Suppressor macrophage treated with lipopolysaccharide for 1 hour (primary cell): ENCODE results near the gene PSMG1.
"Not testable (repeated sequence)": the region's sequence is repeated elsewhere in the genome, so short reads cannot be mapped to it uniquely, and the experiment has no call there.

Source experiments
- DNase-seq, 3 donors: peaks; one replicate each; pipeline ENCODE4 v3.0.0-alpha.2; 2020 to 2022

The PSMG1 gene, protein sequence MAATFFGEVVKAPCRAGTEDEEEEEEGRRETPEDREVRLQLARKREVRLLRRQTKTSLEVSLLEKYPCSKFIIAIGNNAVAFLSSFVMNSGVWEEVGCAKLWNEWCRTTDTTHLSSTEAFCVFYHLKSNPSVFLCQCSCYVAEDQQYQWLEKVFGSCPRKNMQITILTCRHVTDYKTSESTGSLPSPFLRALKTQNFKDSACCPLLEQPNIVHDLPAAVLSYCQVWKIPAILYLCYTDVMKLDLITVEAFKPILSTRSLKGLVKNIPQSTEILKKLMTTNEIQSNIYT

GRCh38 chr21:39183272-39184049, at the start of gene PSMG1:
Gene PSMG1 (minus strand): TSS chr21:39183451. CDS start chr21:39183385, 66 bp downstream.
- peak; percentile 97 to 99 (median 99) for DNase-seq

GRCh38 chr21:39232861-39233291, 49.6 kb upstream of the PSMG1 start:
- DNase-seq: peak; percentile 30 to 58 (median 50)

- DNase-seq: no peak
Measured at GRCh38 chr21:39224930-39225329, 41.7 kb upstream of the PSMG1 start.

DNA sequence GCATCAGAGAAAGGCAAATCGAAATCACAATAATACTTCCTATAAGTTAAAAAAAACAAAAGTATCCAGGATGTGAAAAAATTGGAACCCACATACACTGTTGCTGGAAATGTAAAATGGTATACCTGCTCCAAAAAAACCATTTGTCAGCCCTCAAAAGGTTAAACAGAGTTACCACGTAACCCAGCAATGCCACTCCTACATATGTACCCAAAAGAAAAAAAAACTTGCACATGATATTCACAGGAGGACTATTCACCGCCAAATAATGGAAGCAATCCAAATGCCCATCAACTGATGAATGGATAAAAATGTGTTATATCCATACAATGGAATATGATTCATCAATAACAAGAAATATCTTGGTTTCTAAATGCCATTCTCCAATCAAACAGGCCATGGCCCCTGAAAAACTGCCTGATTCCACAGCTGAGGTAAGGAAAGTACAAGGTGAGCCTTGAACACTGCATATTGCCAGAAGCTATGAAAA, 38.8 kb upstream of the PSMG1 start:
- DNase-seq: no peak

- no peak for DNase-seq
Measured at GRCh38 chr21:39221282-39221996, 38.2 kb upstream of the PSMG1 start.

GRCh38 chr21:39220875-39221274, 37.6 kb upstream of the PSMG1 start:
- not testable (repeated sequence) for DNase-seq

DNA sequence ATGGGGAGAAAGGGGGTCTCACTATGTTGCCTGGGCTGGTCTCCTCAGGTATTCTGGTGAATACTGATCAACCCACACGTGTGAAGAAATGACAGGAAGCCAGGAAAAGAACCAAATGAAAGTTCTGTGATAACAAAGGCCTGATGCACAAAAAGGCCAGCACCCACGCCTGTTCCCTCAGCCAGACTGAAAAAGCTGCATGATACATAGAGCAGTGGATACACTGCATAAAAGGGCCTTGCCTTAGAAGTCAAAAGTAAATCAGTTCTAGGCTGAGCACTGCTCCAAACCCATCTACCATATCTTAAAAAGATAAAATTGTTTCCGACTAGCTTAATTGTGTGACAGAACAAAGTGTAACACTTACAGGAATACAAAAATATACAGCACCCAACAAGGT, 36.9 kb upstream of the PSMG1 start:
- no peak for DNase-seq

DNA sequence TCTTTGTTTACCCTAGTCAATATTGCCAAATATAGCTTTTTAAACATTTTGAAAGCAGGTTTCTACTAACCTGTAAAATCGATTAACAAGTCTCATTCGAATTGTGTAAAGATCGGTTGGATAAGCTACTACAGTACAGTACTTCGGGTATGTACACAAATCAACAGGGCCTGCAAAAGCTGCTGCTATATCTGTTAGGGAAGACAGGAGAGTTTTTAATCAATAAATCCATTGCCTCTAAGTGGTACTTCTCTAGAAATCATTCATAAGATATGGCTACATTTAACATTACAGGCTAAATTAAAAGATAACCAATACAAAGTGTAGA, 34.8 kb upstream of the PSMG1 start:
- no peak for DNase-seq

GRCh38 chr21:39217356-39218081, 34.3 kb upstream of the PSMG1 start:
- DNase-seq: no peak

GRCh38 chr21:39216290-39216689, 33.0 kb upstream of the PSMG1 start:
- DNase-seq: no peak

DNA sequence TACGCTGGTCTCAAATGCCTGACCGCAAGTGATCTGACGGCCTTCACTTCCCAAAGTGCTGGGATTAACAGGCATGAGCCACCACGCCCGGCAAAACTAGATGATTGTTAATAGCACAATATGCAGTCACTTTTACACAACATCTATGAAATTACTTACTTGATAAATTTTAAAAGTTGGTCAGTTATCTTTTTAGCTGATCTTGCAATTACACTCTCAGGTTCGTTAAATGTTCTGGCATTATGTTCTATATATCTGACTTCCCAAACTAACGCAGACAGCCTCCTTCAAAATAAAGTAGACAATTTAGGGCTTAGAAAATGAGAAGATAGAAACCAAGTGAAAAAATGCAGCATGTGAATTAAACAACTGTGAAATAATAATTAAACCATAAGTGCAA, 31.8 kb upstream of the PSMG1 start:
- DNase-seq: no peak

DNA sequence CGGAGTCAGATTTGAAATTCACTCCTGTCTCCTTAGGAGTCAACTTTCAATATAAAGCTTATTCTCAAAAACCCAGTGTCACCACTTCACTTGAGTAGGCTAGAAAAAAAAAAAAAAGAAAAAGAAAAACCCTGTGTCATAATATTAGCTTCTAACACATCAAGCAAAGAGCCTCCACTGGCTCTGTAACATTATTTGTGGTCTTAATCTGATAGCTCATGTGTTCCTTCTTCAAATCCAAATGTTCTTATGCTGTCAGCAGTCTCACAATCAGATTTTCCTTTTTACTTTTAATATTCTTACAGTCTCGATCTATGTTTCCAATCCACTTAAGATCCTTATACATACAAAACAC, 26.1 kb upstream of the PSMG1 start:
- DNase-seq: no peak

GRCh38 chr21:39208624-39209333, 25.5 kb upstream of the PSMG1 start:
- DNase-seq: no peak

DNA sequence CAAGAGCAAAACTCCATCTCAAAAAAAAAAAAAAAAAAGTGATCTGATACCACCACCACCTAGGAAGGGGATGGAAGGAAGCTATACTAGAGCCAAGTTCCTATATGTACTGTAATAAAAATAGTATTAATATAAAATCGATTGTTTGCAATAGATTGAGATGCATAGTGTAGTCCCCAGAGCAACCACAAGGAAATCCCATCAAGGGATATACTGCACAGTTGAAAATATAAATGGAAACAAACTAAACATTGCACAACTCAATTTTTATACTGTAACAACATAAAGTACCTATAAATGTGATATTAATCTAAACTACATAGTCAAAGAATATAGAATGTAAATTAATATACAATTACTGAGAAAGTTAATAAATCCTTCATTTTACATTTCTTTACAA, 20.9 kb upstream of the PSMG1 start:
- DNase-seq: no peak

- DNase-seq: no peak
Measured at GRCh38 chr21:39198800-39199199, 15.5 kb upstream of the PSMG1 start.

DNA sequence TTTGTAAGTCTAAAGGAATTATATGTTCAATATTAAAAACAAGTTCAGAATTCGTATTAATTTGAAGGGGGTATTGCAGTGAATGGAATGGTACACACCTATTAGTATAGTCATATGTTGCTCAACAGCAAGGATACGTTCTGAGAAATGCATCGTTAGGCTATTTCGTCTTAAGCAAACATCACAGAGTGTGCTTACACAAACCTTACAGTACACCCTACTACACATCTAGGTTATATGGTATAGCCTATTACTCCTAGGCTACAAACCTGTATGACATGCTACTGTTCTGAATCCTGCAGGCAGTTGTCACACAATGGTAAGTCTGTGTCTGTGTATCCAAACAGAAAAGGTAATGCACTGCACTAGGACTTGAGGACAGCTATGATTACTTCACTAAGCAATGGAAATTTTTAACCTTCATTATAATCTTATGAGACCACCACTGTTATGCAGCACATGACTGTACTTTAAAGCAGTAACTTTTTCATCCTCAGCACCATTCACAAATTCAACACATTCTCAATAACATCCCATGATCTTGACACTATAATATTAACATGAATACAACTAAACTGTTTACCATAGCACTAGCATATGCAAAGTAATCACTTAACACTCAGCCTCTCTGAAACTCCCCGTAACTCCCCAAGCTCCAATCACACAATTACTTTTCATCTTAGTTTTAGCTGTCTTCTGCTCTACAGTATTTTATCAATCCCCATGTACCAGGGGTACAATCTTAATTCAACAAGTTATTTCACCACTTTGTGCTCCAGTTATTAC, 14.4 kb upstream of the PSMG1 start:
- no peak for DNase-seq

DNA sequence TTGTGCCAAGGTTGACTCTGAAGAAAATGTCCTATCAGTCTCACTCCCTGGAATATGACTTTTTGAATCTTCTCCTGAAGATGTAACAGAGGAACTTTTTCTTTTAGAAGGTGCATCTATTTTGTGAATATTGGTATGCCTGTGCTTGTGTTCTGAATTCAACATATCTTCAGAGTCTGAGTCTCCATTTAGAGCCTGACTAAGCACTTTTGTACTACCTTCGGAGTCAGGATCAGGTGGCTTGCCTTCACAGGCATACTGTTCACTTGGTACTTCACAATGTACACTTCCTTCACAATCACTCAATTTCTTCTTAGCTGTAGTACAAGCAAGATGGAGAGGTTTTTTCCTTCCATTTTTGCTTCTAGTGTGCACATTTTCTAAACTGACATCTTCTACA, 13.6 kb upstream of the PSMG1 start:
- DNase-seq: no peak

DNA sequence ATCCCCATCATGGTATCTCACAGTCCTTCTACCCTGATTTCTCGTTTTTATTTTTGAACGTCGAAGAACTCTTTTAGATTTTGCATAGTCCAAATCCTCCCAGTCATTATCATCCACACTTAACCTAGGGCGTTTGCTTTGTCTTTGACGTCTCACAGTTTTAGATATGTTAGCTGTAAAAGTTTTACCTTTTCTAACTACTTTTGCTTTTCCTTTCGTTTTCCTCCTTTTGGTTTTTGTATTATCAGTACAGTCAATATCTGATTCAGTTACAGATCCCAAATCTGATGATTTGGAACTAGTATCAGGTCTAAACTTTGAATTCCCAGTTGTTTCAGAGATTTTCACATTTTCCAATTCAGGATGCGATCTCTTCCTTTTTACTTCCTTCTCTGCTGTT, 13.1 kb upstream of the PSMG1 start:
- no peak for DNase-seq

- no peak for DNase-seq
Measured at GRCh38 chr21:39193380-39193779, 10.1 kb upstream of the PSMG1 start.

GRCh38 chr21:39189857-39190604, 6.8 kb upstream of the PSMG1 start:
- no peak for DNase-seq
